ENCODE measurements around the gene ANKRD55.

Gene ANKRD55

GRCh38 chr5:56167519-56167918 lies 65.6 kb downstream of the ANKRD55 start:
- Histone ChIP-seq H3K27ac (no peak overlapping the region), H3K4me3 (no peak overlapping the region)
- TF ChIP-seq CTCF (IDR thresholded peaks at IDR 0.05) = no peak
- no peak for DNase-seq (ENCODE audit: low spot score)

GRCh38 chr5:56166671-56167385 lies 66.3 kb downstream of the ANKRD55 start:
- TF ChIP-seq CTCF (IDR thresholded peaks at IDR 0.05) = no peak
- DNase-seq (ENCODE audit: low spot score) = no peak
- Histone ChIP-seq H3K27ac (no peak overlapping the region), H3K4me3 (no peak overlapping the region)

- DNase-seq (ENCODE audit: low spot score) = no peak
- H3K27ac ChIP-seq = no peak overlapping the region
- no peak overlapping the region for H3K4me3 ChIP-seq
- no peak for TF ChIP-seq CTCF (IDR thresholded peaks at IDR 0.05)
Observed at GRCh38 chr5:56164376-56164775, 68.8 kb downstream of the ANKRD55 start.

GRCh38 chr5:56161927-56162326 lies 71.2 kb downstream of the ANKRD55 start:
- H3K27ac ChIP-seq = no peak overlapping the region
- DNase-seq (ENCODE audit: low spot score) = no peak
- H3K4me3 ChIP-seq = no peak overlapping the region
- no peak for TF ChIP-seq CTCF (IDR thresholded peaks at IDR 0.05)

- DNase-seq (ENCODE audit: low spot score) = no peak
- TF ChIP-seq CTCF (IDR thresholded peaks at IDR 0.05) = no peak
- no peak overlapping the region for H3K4me3 ChIP-seq
- no peak overlapping the region for H3K27ac ChIP-seq
Observed at GRCh38 chr5:56161439-56161823, 71.7 kb downstream of the ANKRD55 start.

- TF ChIP-seq CTCF (IDR thresholded peaks at IDR 0.05) = no peak
- no peak overlapping the region for H3K27ac ChIP-seq
- H3K4me3 ChIP-seq = no peak overlapping the region
- no peak for DNase-seq (ENCODE audit: low spot score)
Observed at GRCh38 chr5:56160723-56161438, 72.2 kb downstream of the ANKRD55 start.

GRCh38 chr5:56159521-56159947 lies 73.6 kb downstream of the ANKRD55 start:
- TF ChIP-seq CTCF (IDR thresholded peaks at IDR 0.05) = no peak
- Histone ChIP-seq H3K4me3 (no peak overlapping the region), H3K27ac (peak overlapping the region in 1 of 2 donors; percentile 40)
- DNase-seq (ENCODE audit: low spot score) = no peak
